ENCODE results near the gene USP32. TPM values are rescaled to one million over a fixed set of nuclear protein-coding genes. Genes with fewer than 3 reads are reported as not detected.

Gene USP32
- total RNA-seq, 6 experiments from 2014 or later: 24.8 to 44.2 (median 33.5) TPM

- WGBS (ENCODE audit: insufficient coverage, low coverage, low lambda C conversion rate, missing lambda C conversion rate): 52% methylated on average over 7 of the region's 9 CpGs
- Histone ChIP-seq H3K9me3 (no peaks in the 10 kb centered on the region), H3K36me3 (no peaks in the 10 kb centered on the region), H3K4me1 (no peaks in the 10 kb centered on the region), H3K4me3 (no peak overlapping the region), H3K27me3 (peaks cover 0 to 4% of the 10 kb centered on the region in 2 donors), H3K27ac (no peak overlapping the region)
- ATAC-seq: no peak
- DNase-seq: no peak
- TF ChIP-seq CTCF (IDR thresholded peaks at IDR 0.05) (no peak), POLR2A (IDR thresholded peaks at IDR 0.05) (no peak)
- intact Hi-C loops (cut with DNase I): no loop called here
These were observed 236.1 kb downstream of the USP32 start for GRCh38 chr17:60155815-60156214.

- H3K4me3 ChIP-seq: no peak overlapping the region
- H3K27me3 ChIP-seq: peaks cover 0 to 4% of the 10 kb centered on the region in 2 donors
- no peak for ATAC-seq
- no peak for DNase-seq
- WGBS (ENCODE audit: insufficient coverage, low coverage, low lambda C conversion rate, missing lambda C conversion rate): 66% methylated on average over 2 of the region's 3 CpGs
- intact Hi-C loops (cut with DNase I): no loop called here
- no peaks in the 10 kb centered on the region for H3K36me3 ChIP-seq
- no peaks in the 10 kb centered on the region for H3K4me1 ChIP-seq
- no peaks in the 10 kb centered on the region for H3K9me3 ChIP-seq
- TF ChIP-seq POLR2A (IDR thresholded peaks at IDR 0.05) (no peak), CTCF (IDR thresholded peaks at IDR 0.05) (no peak)
- H3K27ac ChIP-seq: no peak overlapping the region
These were observed 236.5 kb downstream of the USP32 start for GRCh38 chr17:60155427-60155814.

- intact Hi-C loops (cut with DNase I): no loop called here
- WGBS (ENCODE audit: insufficient coverage, low coverage, low lambda C conversion rate, missing lambda C conversion rate): 59% methylated on average over 3 of the region's 14 CpGs
- H3K27ac ChIP-seq: no peak overlapping the region
- H3K27me3 ChIP-seq: peaks cover 0 to 10% of the 10 kb centered on the region in 2 donors
- peaks cover 0 to 4% (median 0%) of the 10 kb centered on the region in 4 donors for H3K4me1 ChIP-seq
- no peak overlapping the region for H3K4me3 ChIP-seq
- DNase-seq: no peak
- no peak for ATAC-seq
- no peaks in the 10 kb centered on the region for H3K9me3 ChIP-seq
- no peak for TF ChIP-seq POLR2A (IDR thresholded peaks at IDR 0.05)
- no peak for TF ChIP-seq CTCF (IDR thresholded peaks at IDR 0.05)
- no peaks in the 10 kb centered on the region for H3K36me3 ChIP-seq
These were observed 237.1 kb downstream of the USP32 start for GRCh38 chr17:60154616-60155426.

- DNase-seq (no peak), ATAC-seq (no peak)
- H3K27ac ChIP-seq: no peak overlapping the region
These were observed 238.1 kb downstream of the USP32 start for GRCh38 chr17:60153606-60154390.

More at GRCh38 chr17:60153606-60154390, 238.1 kb downstream of the USP32 start:
- H3K27me3 ChIP-seq: peaks cover 0 to 13% of the 10 kb centered on the region in 2 donors
- no peak overlapping the region for H3K4me3 ChIP-seq
- H3K9me3 ChIP-seq: no peaks in the 10 kb centered on the region
- no peaks in the 10 kb centered on the region for H3K36me3 ChIP-seq
- TF ChIP-seq CTCF (IDR thresholded peaks at IDR 0.05) (no peak), POLR2A (IDR thresholded peaks at IDR 0.05) (no peak)
- 50% methylated on average over 5 of the region's 12 CpGs for WGBS (ENCODE audit: insufficient coverage, low coverage, low lambda C conversion rate, missing lambda C conversion rate)
- intact Hi-C loops (cut with DNase I): no loop called here
- H3K4me1 ChIP-seq: peaks cover 0 to 6% (median 0%) of the 10 kb centered on the region in 4 donors

All from right lobe of liver (tissue), 6 donors.